SHP77 (cell line): ENCODE results near the gene SLC17A1.

ENCODE experiments used
- DNase-seq, 2 experiments: peaks; one replicate each; lab custom pipeline; 2025; lab: John Stamatoyannopoulos, UW

SLC17A1 gene, protein sequence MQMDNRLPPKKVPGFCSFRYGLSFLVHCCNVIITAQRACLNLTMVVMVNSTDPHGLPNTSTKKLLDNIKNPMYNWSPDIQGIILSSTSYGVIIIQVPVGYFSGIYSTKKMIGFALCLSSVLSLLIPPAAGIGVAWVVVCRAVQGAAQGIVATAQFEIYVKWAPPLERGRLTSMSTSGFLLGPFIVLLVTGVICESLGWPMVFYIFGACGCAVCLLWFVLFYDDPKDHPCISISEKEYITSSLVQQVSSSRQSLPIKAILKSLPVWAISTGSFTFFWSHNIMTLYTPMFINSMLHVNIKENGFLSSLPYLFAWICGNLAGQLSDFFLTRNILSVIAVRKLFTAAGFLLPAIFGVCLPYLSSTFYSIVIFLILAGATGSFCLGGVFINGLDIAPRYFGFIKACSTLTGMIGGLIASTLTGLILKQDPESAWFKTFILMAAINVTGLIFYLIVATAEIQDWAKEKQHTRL

DNA sequence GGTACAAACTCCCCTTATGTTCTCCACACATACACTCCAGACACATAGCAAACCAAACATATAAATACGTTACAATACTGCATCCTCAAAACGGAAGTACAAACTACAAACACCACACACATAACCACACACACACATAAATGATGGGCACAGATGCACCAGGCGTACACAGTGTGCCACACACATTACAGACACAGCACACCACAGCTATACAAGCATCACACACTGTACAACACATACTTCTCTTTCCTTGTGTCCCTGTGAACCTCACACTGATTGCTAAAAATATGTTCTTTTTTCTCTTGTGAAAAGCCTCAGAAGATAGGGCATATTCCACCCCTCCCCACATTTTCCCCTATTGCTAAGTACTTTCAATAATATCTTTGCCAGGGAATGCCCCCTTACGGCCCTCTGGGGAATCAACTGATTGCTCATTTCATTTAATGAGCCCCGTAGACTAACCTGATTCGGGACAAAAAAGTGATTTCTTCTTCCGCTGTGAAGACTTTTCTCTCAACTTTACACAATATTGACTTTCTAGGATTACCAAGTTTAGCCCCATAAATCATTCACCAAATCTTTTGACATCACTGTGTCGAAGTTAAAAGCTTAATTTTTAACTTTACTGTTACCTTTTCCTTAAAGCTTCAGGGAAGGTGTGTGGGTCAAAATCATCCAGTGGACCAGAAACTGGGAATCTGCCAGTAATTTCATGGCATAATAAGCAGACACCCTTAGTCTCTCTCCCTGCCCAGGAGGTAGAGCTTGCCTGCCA, at the start of gene SLC17A1:
TSS of gene SLC17A1 (minus strand) at position 521 of the 775 bp plus-strand sequence. CDS start 1,495 bp downstream, outside the sequence.
- no peak for DNase-seq

DNA sequence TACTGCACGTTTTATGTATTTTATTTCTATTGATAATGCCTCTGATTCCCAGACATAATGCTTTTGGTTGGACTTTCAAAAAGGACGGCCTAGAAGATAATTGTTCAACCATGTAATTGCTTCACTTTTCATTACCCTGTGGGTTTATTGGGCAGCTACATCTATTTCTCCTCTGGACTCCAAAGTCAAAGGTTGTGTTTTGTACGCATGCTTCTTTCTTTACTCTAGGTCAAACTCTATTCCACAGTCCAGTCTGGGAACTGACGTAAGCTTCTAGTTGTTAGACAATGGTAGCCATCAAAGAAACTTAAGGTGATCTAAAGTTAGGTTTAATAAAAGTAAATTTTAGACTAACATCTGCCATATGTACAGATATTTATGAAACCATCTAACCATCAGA, 48.7 kb upstream of the SLC17A1 start:
- no peak for DNase-seq

DNA sequence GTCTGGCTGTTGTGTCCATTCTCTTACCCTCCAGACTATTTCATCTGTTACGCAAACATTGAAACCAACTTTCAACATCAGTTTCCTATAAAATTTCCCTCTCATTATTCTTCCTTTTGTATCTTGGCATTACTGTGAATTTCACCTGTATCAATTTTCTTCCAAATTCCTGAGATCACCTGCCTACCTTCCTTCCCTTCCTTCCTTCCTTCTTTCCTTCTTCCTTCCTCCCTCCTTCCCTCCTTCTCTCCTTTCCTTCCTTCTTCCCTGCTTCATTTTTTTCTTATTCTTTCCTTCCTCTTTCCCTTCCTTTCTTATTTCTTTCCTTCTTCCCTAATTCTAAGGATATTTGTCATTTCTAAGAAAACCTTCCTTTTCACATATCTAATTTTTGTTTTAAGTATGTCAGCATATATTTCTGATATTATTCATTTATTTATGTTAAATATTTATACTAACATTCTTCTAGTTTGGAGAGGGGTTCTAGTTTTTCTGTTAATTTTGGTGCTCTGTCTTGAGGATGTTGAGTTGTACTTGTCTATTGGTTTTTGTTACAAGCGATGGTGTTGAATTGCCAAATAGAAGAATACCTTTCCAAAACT, 47.0 kb upstream of the SLC17A1 start:
- no peak for DNase-seq

DNA sequence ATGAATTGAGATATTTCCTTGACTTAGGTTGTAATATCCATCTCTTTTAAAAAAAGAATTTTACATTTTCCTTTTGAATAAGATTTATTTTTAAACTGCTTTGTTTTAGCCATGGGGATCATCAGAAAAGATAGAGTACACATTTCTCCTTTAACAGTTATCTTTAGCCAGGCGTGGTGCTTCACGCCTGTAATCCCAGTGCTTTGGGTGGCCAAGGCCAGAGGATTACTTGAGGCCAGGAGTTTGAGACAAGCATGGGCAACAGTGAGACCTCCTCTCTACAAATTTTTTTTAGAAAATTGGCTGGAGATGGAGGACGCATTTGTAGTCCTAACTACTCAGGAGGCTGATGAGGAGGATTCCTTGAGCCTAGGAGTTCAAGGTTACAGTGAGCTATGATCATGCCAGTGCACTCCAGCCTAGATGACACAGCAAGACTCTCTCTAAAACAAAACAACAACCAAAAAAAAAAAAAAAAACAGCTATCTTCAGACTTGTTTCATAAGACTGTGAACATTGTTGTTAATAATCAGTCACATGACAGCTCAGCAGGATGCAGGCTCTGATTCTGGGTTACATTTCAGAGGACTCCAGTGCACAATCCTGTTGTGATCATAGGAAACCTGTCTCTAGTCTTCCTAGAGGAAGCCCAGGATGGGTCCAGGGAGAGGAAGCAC, 44.2 kb upstream of the SLC17A1 start:
- no peak for DNase-seq

DNA sequence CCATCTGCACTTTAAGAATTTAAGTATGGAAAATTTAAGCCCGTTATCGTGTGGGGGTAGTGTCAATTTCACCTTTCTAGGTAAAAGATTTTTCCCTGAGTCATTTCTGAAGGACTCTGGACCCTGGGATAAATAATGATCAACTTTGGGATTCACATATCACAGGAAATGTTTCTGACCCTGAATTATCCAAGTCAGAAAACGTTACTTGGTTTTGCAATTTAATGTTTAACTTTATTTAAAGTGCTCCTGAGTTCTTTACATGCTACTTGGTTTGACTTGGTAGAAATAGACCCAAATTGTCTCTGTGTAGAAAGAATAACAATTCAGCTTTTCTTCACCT, 43.7 kb upstream of the SLC17A1 start:
- DNase-seq: no peak

DNA sequence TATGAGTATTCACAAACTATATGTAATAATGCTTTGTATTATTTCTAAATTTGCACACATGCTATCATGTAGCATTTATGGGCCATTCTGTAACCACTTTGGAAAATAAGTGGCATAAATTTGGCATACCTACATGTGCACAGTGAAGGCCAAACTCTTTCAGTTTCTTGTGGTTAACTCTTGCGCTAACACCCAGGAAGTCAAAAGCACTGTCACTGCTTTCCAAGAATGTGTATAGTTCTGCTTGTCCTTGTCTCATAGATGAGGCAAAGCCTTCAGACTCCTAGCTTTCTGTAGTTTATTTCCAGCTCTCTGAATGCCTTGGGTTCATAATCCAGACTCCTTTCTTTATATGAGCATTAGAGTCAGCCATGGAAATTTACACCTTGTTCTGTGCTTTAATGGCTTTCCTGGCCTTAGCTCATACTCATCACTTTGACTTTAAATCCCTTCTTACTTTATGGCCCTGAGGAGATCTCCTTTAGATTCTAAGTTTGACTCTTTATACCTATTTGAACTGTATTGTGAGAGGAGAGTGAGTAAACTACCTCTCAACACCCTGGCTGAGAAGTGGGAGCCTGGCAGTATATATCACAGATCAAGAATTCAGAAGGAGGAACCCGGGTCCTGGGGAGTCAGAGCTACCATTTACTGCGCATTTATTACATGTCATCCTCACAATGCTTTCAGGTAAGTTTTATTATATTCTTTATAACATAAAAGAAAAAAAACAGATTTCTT, 43.1 kb upstream of the SLC17A1 start:
- DNase-seq: no peak

DNA sequence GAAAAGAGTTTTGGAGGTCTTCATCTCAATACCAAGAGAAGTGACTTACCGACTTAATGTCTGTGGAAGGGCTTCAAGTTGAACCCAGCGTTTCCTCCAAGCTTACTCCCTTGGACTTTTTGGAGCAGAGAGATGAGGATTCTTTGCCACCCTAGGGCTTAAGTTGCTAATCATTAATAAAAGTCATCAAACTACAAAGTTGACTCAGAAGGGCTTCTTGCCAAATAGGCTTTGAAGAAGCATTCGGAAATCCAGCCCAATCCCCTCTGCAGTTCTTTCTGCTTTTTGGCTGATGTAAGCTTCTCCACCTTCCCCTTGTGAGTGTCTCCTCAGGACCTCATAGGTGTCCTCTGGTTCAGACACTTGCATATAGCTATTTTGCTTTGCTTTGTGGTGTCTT, 42.3 kb upstream of the SLC17A1 start, which contains the start of gene SLC17A3:
TSS of gene SLC17A3 (minus strand) at position 126 of the 400 bp plus-strand sequence. CDS start 5,856 bp downstream, outside the sequence.
- no peak for DNase-seq

DNA sequence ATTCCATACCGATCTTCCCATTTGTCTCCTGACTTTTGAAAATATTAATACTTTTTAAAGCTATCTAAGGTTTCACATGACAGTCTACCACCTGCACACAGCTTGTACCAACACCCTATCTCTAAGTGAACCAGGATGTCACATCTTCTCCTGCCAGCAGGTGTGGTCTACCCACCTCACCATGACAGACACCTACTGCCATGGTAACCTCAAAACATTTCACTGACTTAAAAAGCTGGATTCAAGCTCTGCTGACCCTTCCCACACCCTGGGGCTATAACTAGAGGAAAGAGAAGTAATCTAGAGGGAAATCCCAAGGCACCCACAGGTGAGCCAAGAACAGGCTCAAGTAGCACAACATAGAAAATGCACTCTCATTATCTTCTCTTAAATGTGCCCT, 41.0 kb upstream of the SLC17A1 start:
- no peak for DNase-seq

DNA sequence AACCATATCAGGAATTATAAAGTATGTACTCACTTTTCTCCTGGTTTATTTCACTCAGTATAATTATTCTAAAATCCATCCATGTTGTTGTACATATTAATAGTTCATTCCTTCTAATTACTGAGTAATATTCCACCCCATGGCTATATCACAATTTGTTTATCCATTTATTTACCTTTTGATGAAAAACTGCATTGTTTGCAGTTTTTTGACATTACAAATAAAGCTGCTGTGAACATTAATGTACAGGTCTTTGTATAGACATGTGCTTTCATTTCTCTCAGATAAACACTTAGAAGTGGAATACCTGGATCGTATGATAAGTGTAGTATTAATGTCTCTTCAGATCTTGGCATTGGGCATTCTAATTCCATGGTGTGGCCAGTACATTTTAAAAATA, 38.0 kb upstream of the SLC17A1 start:
- DNase-seq: no peak

DNA sequence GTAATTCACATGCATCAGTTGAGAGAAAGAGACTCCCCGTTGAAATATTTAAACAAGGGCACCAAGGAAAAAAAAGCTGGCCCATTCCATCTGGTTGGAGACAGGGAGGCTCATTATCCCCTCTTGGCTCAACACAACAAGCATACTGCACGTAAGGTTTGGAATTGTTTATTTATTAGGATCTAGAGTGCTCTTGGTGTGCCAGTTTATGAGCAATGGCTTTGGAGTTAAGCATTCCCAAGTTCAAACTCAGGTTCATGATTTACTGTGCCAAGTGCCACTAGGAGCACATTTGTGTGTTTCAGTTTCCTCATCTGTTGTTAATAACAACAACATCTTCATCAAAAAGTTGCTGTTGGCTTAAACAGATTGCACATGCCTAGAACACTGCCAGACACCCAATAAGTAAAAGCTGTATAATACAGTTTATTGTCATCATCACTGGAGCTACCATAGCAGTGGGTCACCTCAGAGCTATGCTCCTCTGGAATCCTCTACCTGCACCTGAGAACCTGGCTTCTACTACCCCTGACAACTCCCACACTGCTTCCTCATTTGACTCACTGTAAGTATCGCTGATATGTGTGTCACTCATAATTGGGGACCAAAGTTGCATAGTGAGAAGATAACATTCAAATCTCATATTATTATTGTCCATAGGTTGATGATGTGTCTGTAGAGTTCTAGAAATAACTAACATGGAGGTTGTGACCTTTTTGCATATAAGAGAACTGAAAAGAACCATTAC, 36.8 kb upstream of the SLC17A1 start:
- DNase-seq: no peak

DNA sequence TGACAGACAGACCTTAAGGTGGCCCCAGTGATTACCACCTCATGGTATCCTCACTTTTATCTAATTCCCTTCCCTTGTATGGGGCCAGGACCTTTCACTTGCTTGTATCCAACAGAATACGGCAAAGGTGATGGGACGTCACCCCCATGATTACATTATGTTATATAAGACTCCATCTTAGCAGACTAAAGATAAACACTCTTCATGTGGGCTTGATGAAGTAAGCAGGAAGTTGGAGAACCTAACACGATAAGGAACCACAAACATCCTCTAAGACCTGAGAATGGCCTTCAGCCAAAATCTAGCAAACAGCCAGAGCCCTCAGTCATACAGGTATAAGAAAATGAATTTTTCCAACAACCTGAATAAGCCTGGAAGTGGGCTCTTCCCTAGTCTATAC, 34.2 kb upstream of the SLC17A1 start:
- DNase-seq: no peak

DNA sequence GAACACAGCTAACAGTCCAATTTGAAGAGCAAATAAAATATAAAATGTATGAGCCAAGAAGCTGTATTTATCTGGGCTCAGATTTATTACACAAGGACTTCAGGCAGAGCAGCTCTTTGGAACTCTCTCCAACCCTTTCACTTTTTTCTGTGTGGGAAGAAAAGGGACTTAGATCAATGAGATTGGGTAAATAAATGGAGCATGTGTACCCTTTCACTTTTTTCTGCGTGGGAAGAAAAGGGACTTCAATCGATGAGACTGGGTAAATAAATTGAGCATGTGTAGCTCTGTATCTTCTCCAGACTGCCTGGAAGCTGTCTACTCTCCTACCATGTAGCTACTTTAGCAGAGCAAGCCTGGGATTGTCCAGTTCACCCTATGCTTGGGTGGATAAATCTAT, 31.5 kb upstream of the SLC17A1 start:
- DNase-seq: no peak

DNA sequence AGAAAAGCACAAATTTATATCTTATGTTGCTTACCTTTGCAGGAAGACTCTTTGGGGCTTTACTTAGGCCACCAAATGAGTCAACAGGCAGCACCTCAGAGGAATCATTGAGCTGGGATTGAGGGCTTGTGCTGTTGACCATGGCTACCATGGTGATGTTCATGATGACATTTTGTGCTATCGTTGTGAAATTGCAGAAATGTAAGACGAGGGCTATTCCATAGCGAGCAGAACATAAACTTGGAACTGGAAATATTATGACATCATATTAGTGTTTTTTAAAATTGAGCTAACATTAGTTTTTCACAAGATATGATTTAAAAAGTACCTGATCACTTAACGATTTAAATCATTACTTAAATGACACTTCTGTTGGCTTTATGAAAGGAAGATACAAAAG, 30.3 kb upstream of the SLC17A1 start:
- no peak for DNase-seq

DNA sequence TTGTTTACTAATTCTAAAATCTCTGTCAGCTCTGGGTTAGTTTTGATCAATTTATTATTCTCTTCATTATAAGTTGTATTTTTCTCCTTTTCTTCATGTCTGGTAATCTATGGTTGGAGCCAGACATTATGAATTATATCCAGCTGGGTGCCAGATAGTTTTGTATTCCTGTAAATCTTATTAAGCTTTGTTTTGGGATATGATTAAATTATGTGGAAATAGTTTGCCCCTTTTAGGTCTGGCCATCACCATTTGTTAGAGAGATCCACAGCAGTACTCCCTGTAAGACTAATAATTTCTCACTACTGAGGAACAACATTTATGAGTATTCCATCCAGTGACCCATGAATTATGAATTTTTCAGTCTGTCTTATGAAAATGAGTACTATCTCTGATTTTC, 20.9 kb upstream of the SLC17A1 start:
- DNase-seq: no peak

DNA sequence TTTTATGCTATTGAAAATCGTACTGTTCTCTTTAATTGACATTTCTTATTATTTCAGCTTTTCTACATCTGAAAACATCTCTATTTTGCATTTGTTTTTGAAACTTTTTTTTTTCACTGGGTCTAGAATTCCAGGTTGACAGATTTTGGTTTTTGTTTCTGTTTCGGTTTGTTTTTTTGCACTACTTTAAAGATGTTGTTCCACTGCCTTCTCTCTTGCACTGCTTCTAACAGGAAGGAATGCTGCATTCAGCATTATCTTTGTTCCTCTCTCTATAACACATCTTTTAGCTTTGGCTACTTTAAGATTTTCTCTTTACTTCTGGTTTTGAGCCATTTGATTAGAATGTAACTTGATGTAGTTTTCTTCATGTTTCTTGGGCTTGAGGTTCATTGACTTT, 20.1 kb upstream of the SLC17A1 start:
- DNase-seq: no peak

DNA sequence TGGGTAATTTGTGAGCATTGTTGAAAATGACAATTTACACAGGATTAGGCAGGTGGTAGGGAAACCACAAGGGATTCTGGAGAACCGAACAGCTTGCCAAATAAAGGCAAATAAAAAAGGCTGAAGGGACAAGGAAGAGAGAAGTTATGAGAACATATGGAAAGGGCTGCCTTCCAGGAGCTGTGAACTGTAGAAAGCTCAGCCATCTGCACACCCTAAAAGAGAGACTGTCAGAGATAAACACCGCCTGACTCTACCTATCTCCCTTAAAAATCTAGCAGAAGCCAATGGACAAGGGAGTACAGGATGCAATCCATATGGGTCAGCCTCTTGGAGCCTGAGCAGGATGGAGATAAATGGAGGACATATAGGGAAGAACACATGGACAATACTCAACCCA, 12.7 kb upstream of the SLC17A1 start:
- DNase-seq: no peak

DNA sequence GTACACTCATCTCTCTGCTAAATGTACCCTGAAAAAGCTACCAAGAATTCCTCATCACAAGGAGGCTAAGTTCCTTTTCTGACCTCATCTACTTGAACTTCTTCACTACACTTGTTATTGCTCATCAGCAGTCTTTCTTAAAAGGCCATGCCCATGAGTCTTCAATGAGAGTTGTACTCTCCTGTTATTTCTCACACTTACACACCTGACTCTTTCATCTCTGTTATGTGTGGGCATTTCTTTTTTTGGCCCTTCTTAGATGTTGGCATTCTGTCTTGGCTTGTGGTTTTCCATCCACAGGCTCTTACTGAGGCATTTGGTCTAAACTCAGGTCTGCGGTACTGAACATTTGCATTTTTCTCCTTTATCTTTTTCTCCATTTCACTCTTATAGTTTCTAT, 10.7 kb upstream of the SLC17A1 start:
- no peak for DNase-seq

DNA sequence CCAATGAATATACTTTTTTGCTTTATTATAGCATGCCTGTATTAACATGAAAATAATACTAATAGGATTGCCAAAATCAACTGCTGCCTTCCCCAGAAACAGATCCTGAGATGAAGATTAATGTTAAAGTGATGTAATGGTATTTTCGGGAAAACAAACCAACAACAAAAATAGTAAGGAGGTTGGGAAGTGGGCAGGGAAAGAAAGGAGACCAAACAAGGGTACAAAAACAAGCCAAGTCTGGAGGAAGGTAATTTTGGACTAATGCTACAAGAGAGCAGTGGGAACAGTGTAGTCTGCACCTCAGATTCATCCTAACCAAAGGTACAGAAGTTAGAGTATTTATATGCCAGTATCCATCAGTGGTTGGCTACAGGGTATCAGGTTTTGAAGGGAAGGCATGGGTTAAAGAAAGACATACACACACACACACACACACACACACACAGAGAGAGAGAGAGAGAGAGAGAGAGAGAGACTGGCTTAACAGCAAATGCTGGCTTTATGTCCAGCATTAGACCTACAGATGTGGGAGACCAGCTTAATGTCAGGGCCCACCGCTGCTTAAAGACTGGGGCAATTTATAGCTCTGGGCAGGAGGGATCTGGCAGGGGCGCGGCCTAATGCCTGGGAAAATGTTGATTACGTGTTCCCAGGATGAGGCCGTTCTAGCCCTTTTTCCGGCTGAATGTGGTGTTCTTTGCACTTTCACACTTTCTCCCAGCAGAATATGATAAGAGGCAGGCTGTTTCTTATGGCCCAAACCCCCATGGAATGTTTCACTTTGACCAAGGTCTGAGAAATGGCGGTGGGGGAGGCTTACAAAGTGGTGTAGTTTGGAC, 3.8 kb upstream of the SLC17A1 start:
- DNase-seq: no peak

DNA sequence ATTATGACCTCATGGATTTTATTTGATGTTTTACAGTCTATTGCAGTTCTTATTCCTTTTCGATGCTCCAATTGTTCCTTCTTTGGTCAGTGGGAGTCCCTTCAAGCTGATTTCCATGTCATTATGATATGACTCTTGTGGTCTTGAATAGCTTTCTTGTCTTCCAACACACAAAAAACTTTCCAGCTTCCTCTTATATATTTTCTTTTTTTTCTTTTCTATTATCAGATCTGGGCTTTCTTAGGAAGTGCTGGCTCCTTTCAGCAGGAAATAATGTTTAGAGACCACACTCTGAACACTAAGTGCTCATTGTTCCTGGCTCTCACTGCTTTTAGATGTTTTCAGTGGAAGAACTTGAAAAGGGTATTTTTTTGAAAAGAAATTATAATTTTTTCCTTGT, 3.1 kb upstream of the SLC17A1 start:
- DNase-seq: no peak

DNA sequence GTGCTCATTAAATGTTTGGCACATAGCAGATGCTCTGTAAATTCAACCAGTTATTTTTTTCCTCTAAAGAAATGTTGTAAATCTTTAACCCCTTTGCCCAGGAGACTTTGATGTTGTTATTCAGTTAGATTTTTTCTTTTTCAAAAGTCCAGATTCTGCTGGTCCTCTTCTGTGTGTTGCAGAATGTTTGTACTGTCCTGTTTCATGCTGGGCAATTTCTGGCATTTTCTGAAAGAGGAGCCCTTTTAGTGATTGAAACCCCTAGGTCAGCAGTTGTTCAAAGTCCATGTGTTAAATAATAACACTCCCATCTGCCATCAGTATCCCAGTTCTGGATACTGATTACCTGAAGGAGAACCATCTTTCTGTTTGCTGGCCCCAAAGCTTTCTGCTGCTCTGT, 1.3 kb upstream of the SLC17A1 start:
- DNase-seq: no peak
